OCI-LY7 (cell line): ENCODE results near the gene CD300E. TPM values are rescaled to one million over a fixed set of nuclear protein-coding genes. Genes with fewer than 3 reads are reported as not detected.
A peak's percentile ranks its signal among the peaks of the same experiment; 100 is the strongest.

Experiments
- BruUV-seq: library from RNA; stranded (reverse); fragments of 400-500 nt; replicated peaks from 2 replicates; lab custom pipeline; 2021; lab: Mats Ljungman, UMichigan
- CTCF ChIA-PET: fragments of 300-600 bp; sonication (Branson Sonifier 250); formaldehyde crosslinking; loops from one replicate; lab custom pipeline; 2022; ENCODE audit warnings: antibody characterized with exemption; ENCODE audit not compliant: unreplicated experiment; lab: Charles Lee
- POLR2A ChIA-PET: fragments of 300-600 bp; sonication (Branson Sonifier 250); formaldehyde crosslinking; loops from one replicate; lab custom pipeline; 2022; ENCODE audit warnings: antibody characterized with exemption; lab: Charles Lee
- DNase-seq: peaks from one replicate; pipeline ENCODE4 v3.0.0-alpha.2; 2015; ENCODE audit warnings: low spot score
- H2AFZ ChIP-seq: fragments of 200-600 bp; sonication (generic), shearing (Covaris generic); 2 replicates; pipeline ENCODE4 v1.6.1; 2014; ENCODE audit warnings: mild to moderate bottlenecking, antibody characterized with exemption, low read length, moderate library complexity
- H3K27ac ChIP-seq: fragments of 200-600 bp; sonication (generic); 2 replicates; pipeline ENCODE4 v1.5.1; 2014; ENCODE audit warnings: mixed run types, low read depth, mild to moderate bottlenecking, moderate library complexity, low read length, inconsistent platforms; ENCODE audit not compliant: poor library complexity, severe bottlenecking
- H3K36me3 ChIP-seq: fragments of 200-600 bp; sonication (generic); 2 replicates; pipeline ENCODE4 v1.6.1; 2014; ENCODE audit warnings: mild to moderate bottlenecking, antibody characterized with exemption, low read length, moderate library complexity, mixed read lengths; ENCODE audit not compliant: insufficient read depth
- H3K4me1 ChIP-seq: fragments of 200-600 bp; sonication (generic); 2 replicates; pipeline ENCODE4 v1.5.1; 2014; ENCODE audit warnings: mild to moderate bottlenecking, low read length; ENCODE audit not compliant: insufficient read depth, poor library complexity, severe bottlenecking
- H3K4me2 ChIP-seq: fragments of 200-600 bp; sonication (generic); 2 replicates; pipeline ENCODE4 v1.6.1; 2014; ENCODE audit warnings: mild to moderate bottlenecking, low read length
- H3K4me3 ChIP-seq: fragments of 200-600 bp; sonication (generic); 2 replicates; pipeline ENCODE4 v1.5.1; 2014; ENCODE audit warnings: mild to moderate bottlenecking, low read depth, low read length; ENCODE audit not compliant: poor library complexity, severe bottlenecking
- H3K79me2 ChIP-seq: fragments of 200-600 bp; sonication (generic); 2 replicates; pipeline ENCODE4 v1.6.1; 2016; ENCODE audit warnings: low read depth, mild to moderate bottlenecking, low read length, moderate library complexity, mixed read lengths; ENCODE audit not compliant: insufficient read depth
- H3K9me2 ChIP-seq: fragments of 200-600 bp; sonication (generic); 2 replicates; pipeline ENCODE4 v1.6.1; 2016; ENCODE audit warnings: mild to moderate bottlenecking, low read length, mixed read lengths; ENCODE audit not compliant: insufficient read depth
- H3K9me3 ChIP-seq: fragments of 200-600 bp; sonication (generic); 2 replicates; pipeline ENCODE4 v1.6.1; 2014; ENCODE audit warnings: mild to moderate bottlenecking, mixed run types, low read length, mixed read lengths
- H4K20me1 ChIP-seq: fragments of 200-600 bp; sonication (generic); 2 replicates; pipeline ENCODE4 v1.6.1; 2014; ENCODE audit warnings: mild to moderate bottlenecking, antibody characterized with exemption, low read length, moderate library complexity, mixed read lengths; ENCODE audit not compliant: insufficient read depth
- CTCF ChIP-seq: fragments of 200-600 bp; sonication (generic); conservative IDR thresholded peaks from 2 replicates; pipeline ENCODE4 v1.5.1; 2014; ENCODE audit warnings: mild to moderate bottlenecking, antibody characterized with exemption, low read length, moderate library complexity, mixed read lengths
- EZH2phosphoT487 ChIP-seq: fragments of 200-600 bp; sonication (generic); IDR thresholded peaks from 2 replicates; pipeline ENCODE4 v1.6.1; 2018; ENCODE audit warnings: low read depth, borderline replicate concordance, mild to moderate bottlenecking, mixed run types, antibody characterized with exemption, low read length, moderate library complexity, mixed read lengths
- intact Hi-C: fragments of 100-400 bp; cut with micrococcal nuclease; formaldehyde crosslinking; loops from one replicate; pipeline ENCODE4 v1.10.0; 2022; ENCODE audit not compliant: unreplicated experiment
- total RNA-seq, 2 experiments: library from RNA; depleted of rRNA in 1 of 2; stranded (reverse); fragments of >200 nt in 1 of 2; shearing (Covaris generic) in 1 of 2; gene quantifications; 2 replicates each; pipeline ENCODE4 v1.2.3, GENCODE V29; 2014 to 2022

Gene CD300E
- total RNA-seq, 2 experiments from 2014 or later, result not detected

- CTCF ChIA-PET, result no interaction called here
- no TSS peak for BruUV-seq
- H3K4me2 ChIP-seq, result no peak overlapping the region
- H3K27ac ChIP-seq, result no peak overlapping the region
- intact Hi-C loops, result no loop called here
- no peaks in the 10 kb centered on the region for H3K36me3 ChIP-seq
- no peak overlapping the region for H2AFZ ChIP-seq
- H3K79me2 ChIP-seq, result no peaks in the 10 kb centered on the region
- POLR2A ChIA-PET, result interaction anchor here (0.5 kb wide), 1 partner anchor 157 kb away, joined by 3 read pairs; no protein-coding TSS in a partner anchor
- DNase-seq, result no peak
- no peaks in the 10 kb centered on the region for H3K4me1 ChIP-seq
- TF ChIP-seq CTCF (no peak), EZH2phosphoT487 (no peak)
- H4K20me1 ChIP-seq, result no peaks in the 10 kb centered on the region
- H3K9me2 ChIP-seq, result no peaks in the 10 kb centered on the region
- no peaks in the 10 kb centered on the region for H3K9me3 ChIP-seq
- H3K4me3 ChIP-seq, result no peak overlapping the region
These were observed 55.2 kb downstream of the CD300E start for GRCh38 chr17:74568106-74568873.

- TF ChIP-seq EZH2phosphoT487, result no peak
- no peak for TF ChIP-seq CTCF
- Histone ChIP-seq H3K9me3 (no peaks in the 10 kb centered on the region), H3K4me3 (no peak within 1 kb of the TSS), H3K79me2 (no peaks in the 10 kb centered on the region), H3K9me2 (no peaks in the 10 kb centered on the region), H3K4me2 (no peak within 1 kb of the TSS), H3K27ac (no peak within 1 kb of the TSS), H3K4me1 (no peaks in the 10 kb centered on the region), H4K20me1 (no peaks in the 10 kb centered on the region), H3K36me3 (no peaks in the 10 kb centered on the region), H2AFZ (no peak within 1 kb of the TSS)
- ChIA-PET CTCF (interaction anchor here (0.9 kb wide), 1 partner anchor 22 kb away, joined by 3 read pairs; no protein-coding TSS in a partner anchor), POLR2A (no interaction called here)
- no TSS peak for BruUV-seq
- DNase-seq, result no peak
- intact Hi-C loops, result no loop called here
These were observed 56.1 kb downstream of the CD300E start, which contains the start of gene CD300H for GRCh38 chr17:74567397-74567796. CD300H (minus strand) TSS chr17:74567509.

GRCh38 chr17:74566132-74566753 lies 57.3 kb downstream of the CD300E start:
- H3K9me2 ChIP-seq, result no peaks in the 10 kb centered on the region
- DNase-seq, result peak; percentile 63
- no peak overlapping the region for H2AFZ ChIP-seq
- no peak overlapping the region for H3K4me2 ChIP-seq
- H3K36me3 ChIP-seq, result no peaks in the 10 kb centered on the region
- intact Hi-C loops, result loop anchor here (1.0 kb wide), 2 partner anchors 80 to 170 kb away; no protein-coding TSS in a partner anchor
- no peak overlapping the region for H3K27ac ChIP-seq
- H3K4me1 ChIP-seq, result no peaks in the 10 kb centered on the region
- no peaks in the 10 kb centered on the region for H4K20me1 ChIP-seq
- no TSS peak for BruUV-seq
- TF ChIP-seq CTCF, result peak; percentile 95
- TF ChIP-seq EZH2phosphoT487, result no peak
- no peaks in the 10 kb centered on the region for H3K79me2 ChIP-seq
- H3K9me3 ChIP-seq, result no peaks in the 10 kb centered on the region
- ChIA-PET CTCF (no interaction called here), POLR2A (no interaction called here)
- no peak overlapping the region for H3K4me3 ChIP-seq
